GM21390 (cell line): ENCODE results near the gene ASB6.

Source experiments
- ATAC-seq: cut with Tn5 transposase; IDR thresholded peaks from one replicate; pipeline ENCODE4 v1.9.1; 2021; ENCODE audit not compliant: unreplicated experiment

Gene ASB6

GRCh38 chr9:129641750-129642585 is at the start of gene ASB6:
ASB6 (minus strand) TSS chr9:129642151; CDS start chr9:129641999, 152 bp downstream.
- ATAC-seq: peak; percentile 92

DNA sequence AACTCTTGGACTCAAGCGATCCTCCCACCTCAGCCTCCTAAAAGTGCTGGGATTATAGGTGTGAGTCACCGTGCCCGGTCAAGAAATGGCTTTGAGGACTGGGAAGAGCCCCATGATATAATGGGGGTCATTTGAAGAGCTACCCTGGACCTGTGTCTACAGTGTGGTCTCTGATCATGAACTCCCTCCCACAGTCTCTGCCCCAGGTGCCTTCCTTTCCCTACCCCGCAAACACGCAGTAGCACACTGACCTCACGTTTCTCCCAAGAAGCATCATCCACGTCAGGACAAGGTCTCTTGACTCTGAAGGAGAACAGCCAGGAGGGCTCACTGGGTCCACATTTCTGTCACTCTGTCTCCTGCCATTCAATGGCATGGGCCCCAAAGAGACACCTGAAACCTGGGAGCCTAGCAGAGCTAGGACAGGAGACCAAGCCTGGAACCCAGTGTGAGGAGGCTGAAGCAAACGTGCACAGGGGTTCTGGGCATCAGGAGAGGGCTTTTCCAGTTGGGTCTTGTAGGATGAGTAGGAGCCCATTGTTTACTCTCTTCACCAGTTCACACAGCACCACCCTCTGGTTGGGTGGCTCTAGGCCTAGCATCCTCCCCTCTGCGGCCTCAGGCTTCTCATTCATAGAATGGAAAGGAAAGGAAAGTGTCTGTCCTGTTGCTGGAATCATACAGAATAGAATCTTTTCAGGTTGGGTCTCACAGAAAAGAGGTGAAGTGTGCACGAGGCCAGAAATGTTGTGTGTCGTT is 46.5 kb upstream of the ASB6 start:
- no peak for ATAC-seq

DNA sequence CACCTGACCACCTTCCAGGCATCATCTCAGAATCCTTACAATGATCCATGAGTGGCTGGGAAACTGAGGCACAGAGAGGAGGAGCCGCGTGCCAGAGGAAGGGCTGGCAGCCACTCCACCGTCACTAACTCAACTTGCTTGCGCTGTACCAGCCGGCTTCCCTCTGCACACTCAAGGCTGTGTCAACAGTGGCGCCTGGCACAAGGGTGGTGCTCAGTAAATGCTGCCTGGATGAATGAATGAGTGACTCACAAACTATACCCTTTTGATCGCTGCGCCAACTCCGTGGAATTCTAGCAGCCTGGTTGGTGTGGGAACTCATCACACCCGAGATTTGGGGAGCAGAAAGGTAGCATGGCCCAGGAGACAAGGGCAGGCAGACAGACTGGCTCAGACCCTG is 45.4 kb upstream of the ASB6 start:
- no peak for ATAC-seq

GRCh38 chr9:129686736-129687135 is 44.8 kb upstream of the ASB6 start:
- no peak for ATAC-seq

DNA sequence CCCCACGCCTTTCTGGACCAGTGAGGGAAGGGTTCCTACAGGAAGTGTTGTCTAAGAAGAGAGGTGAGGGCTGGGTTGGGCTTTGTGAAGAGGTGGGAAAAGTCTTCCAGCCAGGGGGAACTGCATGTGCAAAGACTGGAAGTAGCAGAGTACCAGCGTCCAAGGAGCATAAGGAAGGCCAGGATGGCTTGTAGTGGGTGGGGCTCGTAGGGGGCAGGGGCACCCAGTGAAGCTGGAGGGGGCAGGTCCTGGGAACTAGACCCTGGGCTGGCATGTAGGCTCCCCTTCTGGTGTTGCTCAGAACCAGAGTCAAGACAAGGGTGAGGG is 43.9 kb upstream of the ASB6 start:
- ATAC-seq: no peak

DNA sequence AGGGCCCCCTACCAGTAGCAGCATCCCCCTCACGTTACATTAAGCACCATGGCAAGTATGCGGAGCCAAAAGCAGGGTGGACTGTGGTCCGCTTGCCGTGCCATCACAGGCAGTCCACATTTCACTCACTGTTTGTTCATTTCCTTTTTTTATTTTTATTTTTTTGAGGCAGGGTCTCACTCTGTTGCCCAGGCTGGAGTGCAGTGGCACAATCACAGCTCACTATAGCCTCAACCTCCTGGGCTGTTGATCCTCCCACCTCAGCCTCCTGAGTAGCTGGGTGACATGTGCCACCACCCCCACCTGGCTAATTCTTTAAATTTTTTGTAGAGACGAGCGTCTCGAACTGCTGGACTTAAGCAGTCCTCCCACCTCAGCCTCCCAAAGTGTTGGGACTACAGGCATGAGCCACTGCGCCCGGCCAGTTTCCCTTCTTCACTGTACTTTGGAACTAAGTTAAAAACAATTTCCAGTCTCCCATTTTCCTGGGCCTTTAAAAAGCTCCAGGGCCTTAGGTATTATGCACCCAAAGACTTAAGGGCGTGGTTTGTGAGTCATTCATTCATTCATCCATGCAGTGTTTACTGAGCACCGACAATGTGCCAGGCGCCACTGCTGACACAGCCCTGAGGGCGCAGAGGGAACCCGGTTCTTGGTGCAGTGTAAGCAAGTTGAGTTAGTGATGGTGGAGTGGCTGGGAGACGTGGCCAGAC is 43.4 kb upstream of the ASB6 start:
- no peak for ATAC-seq

- ATAC-seq: no peak
These were observed 40.4 kb upstream of the ASB6 start for GRCh38 chr9:129682381-129682780.

- no peak for ATAC-seq
These were observed 40.0 kb upstream of the ASB6 start for GRCh38 chr9:129681924-129682323.

GRCh38 chr9:129679537-129679936 is 37.6 kb upstream of the ASB6 start:
- ATAC-seq: no peak

DNA sequence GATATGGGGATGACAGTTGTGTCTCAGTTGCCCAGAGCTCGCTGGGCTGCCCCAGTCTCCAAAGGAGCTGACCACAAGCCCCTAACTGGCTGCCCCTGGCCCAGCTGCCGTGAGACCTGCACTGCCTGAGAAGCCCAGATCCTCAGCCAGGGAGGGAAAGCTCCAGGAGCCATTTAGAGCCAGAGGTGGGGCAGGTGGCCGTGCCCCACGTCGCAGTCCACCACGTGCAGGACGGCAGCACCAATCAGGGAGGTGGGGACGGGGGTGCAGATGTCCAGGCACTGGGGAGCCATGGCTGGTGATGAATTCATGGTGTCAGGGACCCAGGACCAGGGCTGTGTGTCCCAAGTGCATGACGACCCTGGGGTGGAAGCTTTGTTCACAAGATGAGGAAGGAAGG is 36.9 kb upstream of the ASB6 start:
- ATAC-seq: no peak

GRCh38 chr9:129677456-129677855 is 35.5 kb upstream of the ASB6 start:
- no peak for ATAC-seq

- no peak for ATAC-seq
These were observed 35.0 kb upstream of the ASB6 start for GRCh38 chr9:129676975-129677374.

- ATAC-seq: no peak
These were observed 34.3 kb upstream of the ASB6 start for GRCh38 chr9:129676287-129676686.

DNA sequence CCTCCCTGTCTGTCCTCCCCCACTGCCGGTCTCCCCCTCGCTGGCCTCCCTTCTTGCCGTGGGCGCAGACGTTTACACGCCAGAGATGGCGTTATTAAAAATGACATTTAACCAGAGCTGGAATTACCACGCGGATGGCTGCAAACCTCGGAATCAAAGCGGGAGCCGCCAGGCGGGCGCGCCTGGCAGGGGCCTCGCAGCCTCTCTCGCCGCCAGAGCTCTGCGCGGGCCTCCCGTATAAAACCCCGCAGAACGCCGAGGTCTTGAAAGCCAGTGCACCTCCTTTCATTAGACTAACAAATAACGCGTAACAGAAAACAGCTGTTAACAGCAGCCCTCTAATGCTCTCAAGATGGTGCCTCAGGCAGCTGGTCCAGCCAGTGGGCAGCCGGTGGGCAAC is 33.7 kb upstream of the ASB6 start:
- no peak for ATAC-seq

- no peak for ATAC-seq
These were observed 32.3 kb upstream of the ASB6 start for GRCh38 chr9:129674229-129674628.

GRCh38 chr9:129673602-129674001 is 31.7 kb upstream of the ASB6 start:
- ATAC-seq: no peak

- ATAC-seq: no peak
These were observed 30.8 kb upstream of the ASB6 start for GRCh38 chr9:129672702-129673101.

DNA sequence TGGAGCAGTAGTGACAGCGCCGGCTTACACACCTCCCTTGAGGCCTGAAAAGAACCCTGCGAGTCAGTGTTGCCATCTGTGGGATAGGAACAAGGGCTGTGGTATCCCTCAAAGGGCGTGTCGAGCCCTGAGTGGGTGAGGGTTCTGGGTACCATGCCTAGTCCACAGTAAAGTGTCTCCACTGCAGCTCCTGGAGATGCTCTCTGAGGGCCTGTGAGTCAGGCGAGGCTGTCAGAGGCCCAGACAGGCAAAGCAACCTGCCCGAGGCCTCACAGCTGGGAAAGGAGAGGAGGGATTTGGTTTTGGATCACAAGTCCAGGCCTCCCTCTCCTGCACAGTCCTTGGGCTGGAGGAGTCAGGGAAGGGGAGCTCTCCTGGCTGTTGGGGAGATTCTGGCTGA is 29.6 kb upstream of the ASB6 start:
- no peak for ATAC-seq

DNA sequence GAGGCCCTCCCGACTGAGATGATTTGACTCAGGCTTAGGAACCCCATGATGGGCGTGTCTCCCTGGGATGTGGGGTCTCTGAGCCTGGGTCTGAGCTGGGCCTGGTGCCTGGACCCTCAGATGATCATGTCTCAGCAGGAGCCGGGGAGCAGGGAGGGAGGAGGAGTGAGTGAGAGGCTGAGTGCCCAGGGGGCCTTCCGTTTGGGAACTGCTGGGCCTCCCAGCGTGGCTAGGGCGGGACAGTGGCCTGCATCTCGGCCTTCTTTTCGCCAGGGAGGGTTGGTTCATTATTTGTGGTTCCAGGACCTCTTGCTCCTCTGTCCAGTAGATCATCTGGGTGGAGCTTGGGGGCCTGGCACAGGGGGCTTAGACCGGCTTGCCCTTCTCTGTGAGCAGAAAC is 29.1 kb upstream of the ASB6 start:
- no peak for ATAC-seq

DNA sequence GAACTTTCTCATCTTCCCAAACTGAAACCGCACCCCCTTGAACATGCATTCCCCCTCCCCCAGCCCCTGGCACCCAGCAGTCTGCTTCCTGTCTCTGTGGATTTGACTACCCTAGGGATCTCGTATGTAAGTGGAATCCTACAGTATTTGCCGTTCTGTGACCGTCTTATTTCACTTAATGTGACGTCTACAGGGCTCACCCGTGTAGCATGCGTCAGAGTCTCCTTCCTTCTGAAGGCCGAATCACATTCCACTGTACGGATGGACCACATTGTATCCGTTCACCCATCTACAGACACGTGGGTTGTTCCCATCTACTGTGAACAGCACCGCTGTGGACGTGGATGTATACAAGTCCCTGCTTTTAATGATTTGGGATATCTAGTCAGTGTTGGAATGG is 28.0 kb upstream of the ASB6 start:
- ATAC-seq: no peak

DNA sequence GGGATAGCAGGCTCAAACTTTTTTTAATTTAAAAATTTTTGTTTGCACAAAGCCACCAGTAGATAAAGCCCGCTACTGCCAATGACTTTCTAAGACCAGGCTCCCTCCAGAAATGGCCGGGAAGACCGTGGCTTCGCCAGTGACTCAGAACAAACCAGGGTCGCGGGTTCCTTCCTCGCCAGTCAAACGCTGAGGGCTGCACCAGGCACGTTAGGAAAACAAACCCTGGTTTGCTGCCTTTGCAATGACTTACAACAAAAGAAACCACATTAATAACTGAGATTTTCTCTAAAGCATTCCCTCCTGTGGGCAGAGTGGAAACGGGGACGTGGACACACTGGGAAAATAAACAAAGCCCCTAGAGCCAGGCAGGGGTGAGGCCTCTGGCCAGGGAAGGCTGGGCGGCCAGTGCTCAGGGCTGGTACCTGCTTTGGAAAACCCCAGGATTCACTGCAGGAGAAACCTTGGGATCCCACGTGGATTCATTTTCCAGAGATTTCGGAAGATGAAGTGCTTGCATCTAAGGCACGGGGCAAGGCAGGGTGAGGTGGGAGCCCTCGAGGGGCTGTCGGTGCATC is 27.3 kb upstream of the ASB6 start:
- no peak for ATAC-seq

DNA sequence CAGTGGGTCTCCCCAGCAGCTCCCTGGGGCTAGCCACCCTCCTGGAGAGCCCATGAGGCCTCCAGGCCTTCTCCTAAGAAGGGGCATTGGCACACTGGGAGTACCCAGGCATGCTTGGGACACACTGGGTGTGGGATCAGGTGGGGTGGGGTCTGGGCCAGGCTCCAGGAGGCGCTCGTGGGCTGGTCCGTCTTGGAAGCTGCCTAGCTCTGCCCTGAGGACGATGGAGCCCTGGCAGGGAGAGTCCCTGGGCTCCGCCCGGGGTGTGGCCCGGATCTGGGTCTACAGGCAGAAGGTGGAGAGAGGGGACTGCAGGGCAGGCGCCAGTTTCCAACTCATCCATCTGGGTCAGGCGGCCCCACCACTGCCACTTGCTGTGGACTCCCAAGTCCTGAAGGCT is 25.9 kb upstream of the ASB6 start:
- ATAC-seq: no peak
